ENCODE results near the gene UNC5C.

UNC5C gene

DNA sequence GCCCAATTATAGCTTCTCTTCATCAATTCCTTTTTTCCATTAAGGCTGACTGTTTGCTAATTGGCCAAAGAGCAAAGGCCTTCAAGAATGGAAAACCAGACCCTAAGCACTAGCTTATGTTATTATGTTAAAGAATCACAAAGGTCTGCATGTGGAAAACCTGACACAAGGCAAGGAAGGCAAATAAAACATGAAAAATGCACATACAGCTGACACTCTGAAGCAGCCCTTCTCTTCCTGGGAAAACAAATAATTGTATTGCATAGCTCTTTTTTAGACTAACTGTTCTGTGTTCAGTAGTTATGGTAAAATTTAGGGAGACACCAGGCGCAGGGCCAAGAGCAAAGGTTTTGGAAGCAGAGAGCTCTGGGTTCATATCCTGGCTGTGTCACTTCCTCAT, 223.1 kb downstream of the UNC5C start:
- no peak for DNase-seq (ENCODE audit: low read depth)

DNA sequence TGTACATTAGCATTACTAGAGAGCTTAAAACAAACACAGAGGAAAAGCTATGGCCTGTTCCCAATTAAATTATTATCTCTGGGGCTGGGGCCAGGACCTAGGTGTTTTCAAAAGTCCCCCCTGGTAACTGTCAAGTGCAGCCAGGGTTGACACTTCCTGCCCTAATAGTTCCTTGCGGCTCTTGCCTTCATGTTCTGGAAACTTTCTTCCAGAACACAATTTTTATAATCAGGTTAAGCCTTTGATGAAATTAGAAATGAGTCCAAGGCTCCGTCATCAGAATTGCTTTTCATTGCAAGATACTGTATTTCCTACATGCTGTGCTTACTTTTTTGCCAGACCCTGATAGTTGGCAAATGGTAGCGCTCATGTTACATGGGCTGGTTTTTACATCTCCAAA, 229.6 kb downstream of the UNC5C start:
- DNase-seq (ENCODE audit: low read depth): no peak

DNA sequence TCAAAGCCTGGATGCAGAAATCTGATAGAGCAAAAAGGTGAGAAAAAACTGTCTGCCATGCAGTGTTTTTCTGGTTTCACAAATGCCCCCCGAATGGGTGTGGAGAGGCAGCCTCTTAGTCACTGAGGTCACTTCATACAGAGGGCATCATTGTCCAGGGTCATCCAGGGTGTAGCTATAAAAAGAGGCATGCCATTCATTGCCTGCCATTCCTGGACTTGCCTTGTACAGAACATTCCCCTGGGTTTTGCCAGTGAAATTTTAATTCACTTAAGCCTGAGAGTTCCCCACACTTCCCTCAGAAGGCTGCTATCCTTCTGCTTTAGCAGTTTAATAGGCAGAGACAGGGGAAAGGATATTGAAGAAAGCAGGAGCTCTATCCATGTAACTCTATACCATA, 230.3 kb downstream of the UNC5C start:
- DNase-seq (ENCODE audit: low read depth): no peak

GRCh38 chr4:95318044-95318443, 230.7 kb downstream of the UNC5C start:
- no peak for DNase-seq (ENCODE audit: low read depth)

- DNase-seq (ENCODE audit: low read depth): no peak
These were observed 231.5 kb downstream of the UNC5C start for GRCh38 chr4:95317085-95317793.

DNA sequence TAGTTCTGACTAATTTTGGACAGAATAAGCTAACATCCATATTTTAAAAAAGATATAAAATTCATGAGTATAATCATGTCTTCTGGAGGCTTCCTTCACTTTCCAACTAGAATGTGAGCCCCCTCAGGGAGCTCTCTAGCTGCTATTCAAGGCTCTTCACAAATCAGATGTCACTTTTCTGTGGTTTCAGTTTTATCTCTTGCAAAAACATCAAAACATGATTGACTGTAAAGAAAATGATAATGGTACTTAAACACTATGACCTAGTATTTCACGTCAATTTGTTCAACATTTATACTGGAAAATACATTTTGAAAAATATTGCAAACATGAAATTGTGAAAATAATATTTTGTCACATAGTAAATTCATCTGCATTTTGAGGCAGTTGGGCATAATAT, 234.2 kb downstream of the UNC5C start:
- DNase-seq (ENCODE audit: low read depth): no peak

GRCh38 chr4:95304898-95305297, 243.9 kb downstream of the UNC5C start:
- no peak for DNase-seq (ENCODE audit: low read depth)

DNA sequence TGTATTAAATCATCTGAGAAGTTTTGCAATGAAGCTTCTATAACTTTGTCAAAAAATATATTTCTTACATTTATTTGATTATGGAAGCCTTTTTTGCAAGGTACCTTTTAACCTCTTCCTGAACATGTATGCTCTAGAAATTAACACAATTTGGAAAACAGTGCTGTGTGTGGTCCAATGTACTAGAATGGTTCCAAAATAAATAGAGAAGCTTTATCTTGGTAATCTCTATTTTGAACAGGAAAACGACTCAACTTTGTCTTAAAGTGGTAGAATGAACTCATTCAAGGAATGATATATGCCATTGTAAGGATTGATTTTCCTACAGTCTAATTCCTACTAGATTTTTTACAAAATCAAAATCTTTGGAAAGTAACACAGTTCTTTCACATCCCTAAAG, 248.5 kb downstream of the UNC5C start:
- DNase-seq (ENCODE audit: low read depth): no peak

DNA sequence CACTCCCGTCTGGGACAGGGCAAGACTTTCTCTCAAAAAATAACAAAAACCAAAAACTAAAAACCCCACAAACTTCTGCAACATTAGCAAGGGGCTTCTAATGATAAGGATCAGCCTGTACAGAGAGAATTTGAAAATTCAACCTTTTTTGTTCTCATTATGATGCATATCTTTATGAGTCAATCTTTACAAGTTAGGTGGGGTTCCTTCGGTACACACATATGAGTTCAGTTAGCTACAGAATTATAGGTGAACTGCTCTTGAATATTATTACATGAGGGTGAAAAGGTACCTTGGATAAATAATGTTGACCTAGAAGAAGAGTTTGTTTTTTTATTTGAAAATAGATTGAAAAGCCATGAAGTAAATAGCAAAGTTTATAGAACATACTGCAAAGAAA, 252.7 kb downstream of the UNC5C start:
- no peak for DNase-seq (ENCODE audit: low read depth)

DNA sequence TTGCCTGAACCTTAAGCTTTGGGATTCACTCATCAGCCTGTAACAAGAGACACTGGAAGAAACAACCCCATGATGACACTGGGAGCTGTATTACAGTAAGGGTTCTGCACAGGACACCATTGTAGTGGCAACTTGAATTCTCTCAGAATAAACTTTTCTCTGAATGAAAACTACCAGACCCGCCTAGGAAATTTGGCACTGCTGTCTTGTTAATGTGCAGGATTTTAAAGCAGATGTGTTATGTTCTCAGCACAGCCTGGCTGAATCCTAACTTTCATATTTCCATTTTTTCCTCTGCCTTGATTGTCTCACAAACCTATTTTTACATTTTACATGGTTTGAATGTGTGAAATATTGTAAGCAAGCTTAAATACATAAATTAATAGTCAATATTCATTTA, 253.6 kb downstream of the UNC5C start:
- DNase-seq (ENCODE audit: low read depth): no peak

DNA sequence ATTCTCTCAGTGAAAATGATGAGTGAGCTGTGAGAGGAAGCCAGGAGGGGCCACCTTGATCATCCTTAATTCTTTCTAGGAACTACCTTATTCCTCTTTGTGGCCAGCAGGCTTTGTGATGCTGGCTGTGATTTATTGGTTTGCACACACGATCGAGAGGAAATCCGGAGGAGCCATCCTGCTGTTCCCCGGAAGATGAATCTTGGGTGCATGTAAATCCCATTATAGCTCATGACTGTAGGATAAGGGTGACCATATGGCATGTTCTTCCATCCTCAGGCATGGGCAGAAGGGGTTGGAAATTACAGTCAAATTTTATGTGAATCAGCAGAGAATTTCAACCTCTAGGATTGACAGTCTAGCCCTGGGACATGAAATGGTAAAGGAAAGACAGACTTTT, 254.5 kb downstream of the UNC5C start:
- DNase-seq (ENCODE audit: low read depth): no peak

DNA sequence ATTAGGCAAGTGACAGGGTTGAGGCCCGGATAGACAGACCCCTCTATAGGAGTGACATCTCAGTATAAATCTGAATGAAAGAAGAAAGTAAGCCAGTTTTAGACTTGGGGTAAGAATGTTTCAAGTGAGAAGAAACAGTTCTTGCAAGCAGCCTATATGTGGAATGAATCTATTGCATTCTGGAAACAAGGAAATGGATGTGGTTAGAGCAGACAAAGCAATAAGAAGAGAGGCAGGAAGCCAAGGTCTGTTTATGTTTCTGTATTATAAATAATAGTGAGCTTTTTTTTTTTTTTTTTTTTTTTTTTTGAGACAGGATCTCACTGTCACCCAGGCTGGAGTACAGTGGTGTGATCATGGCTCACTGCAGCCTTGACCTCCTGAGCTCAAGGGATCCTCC, 255.8 kb downstream of the UNC5C start:
- no peak for DNase-seq (ENCODE audit: low read depth)

GRCh38 chr4:95290702-95291101, 258.1 kb downstream of the UNC5C start:
- no peak for DNase-seq (ENCODE audit: low read depth)

GRCh38 chr4:95289028-95289634, 259.6 kb downstream of the UNC5C start:
- DNase-seq (ENCODE audit: low read depth): no peak

GRCh38 chr4:95288552-95288951, 260.2 kb downstream of the UNC5C start:
- no peak for DNase-seq (ENCODE audit: low read depth)

- DNase-seq (ENCODE audit: low read depth): no peak
These were observed 263.0 kb downstream of the UNC5C start for GRCh38 chr4:95285797-95286196.

- no peak for DNase-seq (ENCODE audit: low read depth)
These were observed 264.1 kb downstream of the UNC5C start for GRCh38 chr4:95284655-95285054.

GRCh38 chr4:95283320-95283719, 265.5 kb downstream of the UNC5C start:
- no peak for DNase-seq (ENCODE audit: low read depth)

GRCh38 chr4:95272797-95273196, 276.0 kb downstream of the UNC5C start:
- DNase-seq (ENCODE audit: low read depth): no peak

DNA sequence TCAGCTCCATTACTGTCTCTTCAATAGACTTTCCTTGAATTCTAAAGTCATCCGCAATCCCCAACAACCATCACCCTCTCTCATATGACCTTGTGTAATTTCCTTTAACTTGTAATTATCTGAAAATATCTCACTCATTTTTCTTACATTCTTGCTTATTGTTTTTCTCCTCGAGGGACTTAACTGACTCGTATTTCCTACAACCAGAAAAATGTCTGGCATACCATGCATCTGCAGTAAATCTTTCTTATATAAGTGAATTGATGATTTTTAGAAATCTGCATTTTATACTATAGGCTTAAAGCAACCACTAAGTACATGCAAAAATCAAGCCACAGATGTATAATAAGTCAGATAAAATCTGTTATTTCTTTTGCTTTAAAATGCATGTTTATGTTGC, 276.7 kb downstream of the UNC5C start:
- no peak for DNase-seq (ENCODE audit: low read depth)

DNA sequence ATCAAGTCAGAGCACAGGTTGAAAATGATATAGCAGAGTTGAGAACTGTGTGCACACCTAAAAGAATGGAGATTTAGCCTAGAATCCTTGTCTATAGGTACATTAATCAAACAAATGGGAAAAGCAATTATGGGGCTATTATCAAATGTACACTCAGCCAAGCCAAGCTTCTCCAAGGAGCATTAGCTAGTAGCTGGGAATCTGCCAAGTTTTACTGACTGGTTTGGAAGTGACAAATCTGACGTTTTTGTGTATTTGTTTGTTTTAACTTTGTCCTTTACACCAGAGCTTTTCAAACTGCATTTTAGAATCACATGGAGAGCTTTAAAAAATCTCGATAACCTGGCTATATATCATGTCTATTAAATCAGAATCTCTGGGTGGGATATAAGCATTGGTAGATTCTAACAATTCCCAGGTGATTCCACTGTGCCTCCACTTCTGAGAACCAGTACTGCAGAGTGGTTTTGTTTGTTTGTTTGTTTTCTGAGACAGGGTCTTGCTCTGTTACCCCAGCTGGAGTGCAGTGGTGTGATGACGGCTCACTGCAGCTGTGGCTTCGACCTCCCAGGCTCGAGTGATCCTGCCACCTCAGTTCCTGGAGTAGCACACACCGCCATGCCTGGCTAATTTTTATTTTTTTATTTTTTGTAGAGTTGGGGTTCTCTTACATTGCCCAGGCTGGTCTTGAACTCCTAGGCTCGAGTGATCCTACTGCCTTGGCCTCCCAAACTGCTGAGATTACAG, 279.8 kb downstream of the UNC5C start:
- DNase-seq (ENCODE audit: low read depth): no peak

DNA sequence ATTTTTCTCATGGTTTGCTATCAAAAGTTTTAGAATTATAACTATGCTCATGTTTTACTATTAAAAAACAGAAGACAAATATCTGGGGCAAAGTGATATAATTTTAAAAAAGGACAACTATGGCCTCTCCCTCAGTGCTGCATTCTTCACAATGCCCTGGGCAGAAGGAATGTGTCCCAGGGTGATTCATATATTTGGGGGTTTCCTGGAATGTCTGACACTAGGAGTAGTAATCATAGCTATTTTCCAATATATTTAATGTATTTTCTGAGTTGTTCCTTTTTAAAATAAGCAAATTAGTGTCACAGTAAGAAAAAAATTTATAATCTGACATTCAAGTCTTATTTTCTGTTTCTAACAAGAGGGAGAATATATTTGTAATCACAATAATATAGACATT, 281.7 kb downstream of the UNC5C start:
- no peak for DNase-seq (ENCODE audit: low read depth)
